Neural cell (in vitro differentiated cells): ENCODE data around the gene SHISAL1.

Experiments used
- CTCF ChIP-seq: fragments of 450-650 bp; IDR thresholded peaks from 2 replicates; pipeline ENCODE4 v1.5.1; 2014; ENCODE audit warnings: antibody characterized with exemption, mild to moderate bottlenecking, moderate library complexity; ENCODE audit not compliant: poor library complexity, severe bottlenecking
- EP300 ChIP-seq: fragments of 450-650 bp; conservative IDR thresholded peaks from 2 replicates; pipeline ENCODE4 v1.6.1; 2014; ENCODE audit warnings: antibody characterized with exemption, mild to moderate bottlenecking, moderate library complexity; ENCODE audit not compliant: poor library complexity, severe bottlenecking
- EZH2 ChIP-seq: fragments of 200-600, 300-800 bp; shearing (Covaris generic), sonication (generic); IDR thresholded peaks from 2 replicates; pipeline ENCODE4 v1.6.1; 2014; ENCODE audit warnings: antibody characterized with exemption, low read length, borderline replicate concordance, mild to moderate bottlenecking; ENCODE audit not compliant: insufficient read depth, poor library complexity, severe bottlenecking
- MXI1 ChIP-seq: fragments of 450-650 bp; conservative IDR thresholded peaks from 2 replicates; pipeline ENCODE4 v1.6.1; 2014; ENCODE audit warnings: antibody characterized with exemption, mild to moderate bottlenecking; ENCODE audit not compliant: poor library complexity, severe bottlenecking
- POLR2AphosphoS5 ChIP-seq: IDR thresholded peaks from 2 replicates; pipeline ENCODE4 v1.6.1; 2012
- RAD21 ChIP-seq: fragments of 450-650 bp; conservative IDR thresholded peaks from 2 replicates; pipeline ENCODE4 v1.6.1; 2014; ENCODE audit warnings: antibody characterized with exemption, mild to moderate bottlenecking, moderate library complexity
- SMC3 ChIP-seq: fragments of 450-650 bp; conservative IDR thresholded peaks from 2 replicates; pipeline ENCODE4 v1.6.1; 2014; ENCODE audit warnings: antibody characterized with exemption, mild to moderate bottlenecking, moderate library complexity; ENCODE audit not compliant: poor library complexity
- TAF1 ChIP-seq: IDR thresholded peaks from 2 replicates; pipeline ENCODE4 v1.6.1; 2012; ENCODE audit warnings: low read depth
- TF ChIP-seq, protein P1 (sequence below): IDR thresholded peaks from 2 replicates; pipeline ENCODE4 v1.6.1; 2012; ENCODE audit warnings: borderline replicate concordance

DNA sequence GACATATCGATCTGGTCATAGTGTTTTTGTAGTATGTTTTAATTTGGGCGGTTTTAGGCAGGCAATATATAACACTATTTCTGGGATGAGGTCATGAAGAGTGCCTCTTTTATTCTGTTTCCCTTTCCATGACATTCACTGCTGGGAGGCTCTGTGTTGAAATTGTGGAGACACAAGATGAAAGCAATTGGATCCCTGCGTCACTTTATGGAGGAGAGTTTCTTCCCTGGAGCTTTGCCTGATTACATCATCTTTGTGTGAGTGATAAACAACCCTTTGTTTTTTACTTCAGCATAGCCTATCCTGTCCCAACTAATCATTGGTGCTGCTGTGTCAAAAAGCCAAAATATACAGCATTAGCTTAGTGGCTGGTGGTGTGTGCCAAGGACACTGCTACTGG is 83.4 kb downstream of the SHISAL1 start:
- TF ChIP-seq CTCF (no peak), TAF1 (no peak), MXI1 (no peak), EZH2 (no peak), EP300 (no peak), RAD21 (no peak), POLR2AphosphoS5 (no peak), SMC3 (no peak)
- TF ChIP-seq, protein P1, sequence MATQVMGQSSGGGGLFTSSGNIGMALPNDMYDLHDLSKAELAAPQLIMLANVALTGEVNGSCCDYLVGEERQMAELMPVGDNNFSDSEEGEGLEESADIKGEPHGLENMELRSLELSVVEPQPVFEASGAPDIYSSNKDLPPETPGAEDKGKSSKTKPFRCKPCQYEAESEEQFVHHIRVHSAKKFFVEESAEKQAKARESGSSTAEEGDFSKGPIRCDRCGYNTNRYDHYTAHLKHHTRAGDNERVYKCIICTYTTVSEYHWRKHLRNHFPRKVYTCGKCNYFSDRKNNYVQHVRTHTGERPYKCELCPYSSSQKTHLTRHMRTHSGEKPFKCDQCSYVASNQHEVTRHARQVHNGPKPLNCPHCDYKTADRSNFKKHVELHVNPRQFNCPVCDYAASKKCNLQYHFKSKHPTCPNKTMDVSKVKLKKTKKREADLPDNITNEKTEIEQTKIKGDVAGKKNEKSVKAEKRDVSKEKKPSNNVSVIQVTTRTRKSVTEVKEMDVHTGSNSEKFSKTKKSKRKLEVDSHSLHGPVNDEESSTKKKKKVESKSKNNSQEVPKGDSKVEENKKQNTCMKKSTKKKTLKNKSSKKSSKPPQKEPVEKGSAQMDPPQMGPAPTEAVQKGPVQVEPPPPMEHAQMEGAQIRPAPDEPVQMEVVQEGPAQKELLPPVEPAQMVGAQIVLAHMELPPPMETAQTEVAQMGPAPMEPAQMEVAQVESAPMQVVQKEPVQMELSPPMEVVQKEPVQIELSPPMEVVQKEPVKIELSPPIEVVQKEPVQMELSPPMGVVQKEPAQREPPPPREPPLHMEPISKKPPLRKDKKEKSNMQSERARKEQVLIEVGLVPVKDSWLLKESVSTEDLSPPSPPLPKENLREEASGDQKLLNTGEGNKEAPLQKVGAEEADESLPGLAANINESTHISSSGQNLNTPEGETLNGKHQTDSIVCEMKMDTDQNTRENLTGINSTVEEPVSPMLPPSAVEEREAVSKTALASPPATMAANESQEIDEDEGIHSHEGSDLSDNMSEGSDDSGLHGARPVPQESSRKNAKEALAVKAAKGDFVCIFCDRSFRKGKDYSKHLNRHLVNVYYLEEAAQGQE = no peak
